GM12892 (cell line): ENCODE data around the gene ELMOD3.

Experiments used
- POLR2A ChIP-seq: IDR thresholded peaks from 2 replicates; pipeline ENCODE4 v1.6.1; 2011; ENCODE audit warnings: low read depth, low read length, control low read depth
- POLR2AphosphoS5 ChIP-seq: IDR thresholded peaks from 2 replicates; pipeline ENCODE4 v1.6.1; 2011; ENCODE audit warnings: low read depth, low read length, control low read depth
- TAF1 ChIP-seq: IDR thresholded peaks from 2 replicates; pipeline ENCODE4 v1.6.1; 2011; ENCODE audit warnings: low read depth, mild to moderate bottlenecking, control low read depth, low read length, borderline replicate concordance

DNA sequence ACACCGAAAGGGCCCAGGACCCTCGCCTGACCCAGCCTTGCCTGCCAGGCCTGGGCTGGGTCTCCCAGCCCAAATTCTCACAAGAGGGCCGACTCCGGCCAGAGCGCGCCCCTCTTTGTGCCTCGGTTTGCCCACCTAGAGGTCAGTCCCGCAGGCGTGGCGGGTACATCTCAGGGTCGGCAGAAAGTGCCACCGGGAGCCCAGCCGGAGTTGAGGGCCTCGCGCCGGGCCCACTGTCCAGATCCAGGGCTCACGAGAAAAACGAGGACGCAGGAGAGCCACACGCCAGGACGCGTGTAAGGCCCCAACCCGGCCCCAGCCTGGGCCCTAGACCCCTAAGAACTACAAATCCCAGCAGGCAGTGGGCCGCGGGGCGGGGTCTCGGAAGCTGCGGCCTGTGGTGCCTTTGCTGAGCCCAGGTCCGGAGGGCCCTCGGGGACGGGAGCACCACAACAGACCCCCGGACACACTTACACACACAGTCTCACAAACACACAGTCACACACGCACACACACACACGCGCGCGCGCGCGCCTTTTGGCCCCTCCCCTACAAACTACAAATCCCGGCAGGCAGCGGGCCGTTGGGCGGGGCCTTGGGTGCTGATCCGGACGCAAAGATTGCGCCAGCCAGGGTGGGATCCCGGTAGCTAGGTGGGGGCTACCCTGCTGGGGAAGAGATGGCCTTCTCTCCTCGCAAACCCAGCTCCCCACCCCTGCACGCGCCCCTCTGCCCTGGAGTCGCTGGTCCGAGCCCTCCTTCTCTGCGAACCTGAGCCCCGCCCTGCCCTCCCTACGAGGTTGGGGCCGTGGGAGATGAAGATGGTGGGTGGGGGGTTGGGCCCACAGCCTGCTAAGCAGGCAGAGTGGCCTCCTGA, 63.8 kb downstream of the ELMOD3 start, which contains the start of gene SH2D6:
- TF ChIP-seq POLR2A (peak; percentile 60), POLR2AphosphoS5 (0 out of 2 replicates have a peak, but pooled peaks have one; percentile 23), TAF1 (0 out of 2 replicates have a peak, but pooled peaks have one; percentile 37)
